ENCODE data around the gene NOX1. TPM values are rescaled to one million over a fixed set of nuclear protein-coding genes. Genes with fewer than 3 reads are reported as not detected.

Gene NOX1
- not detected for total RNA-seq

DNA sequence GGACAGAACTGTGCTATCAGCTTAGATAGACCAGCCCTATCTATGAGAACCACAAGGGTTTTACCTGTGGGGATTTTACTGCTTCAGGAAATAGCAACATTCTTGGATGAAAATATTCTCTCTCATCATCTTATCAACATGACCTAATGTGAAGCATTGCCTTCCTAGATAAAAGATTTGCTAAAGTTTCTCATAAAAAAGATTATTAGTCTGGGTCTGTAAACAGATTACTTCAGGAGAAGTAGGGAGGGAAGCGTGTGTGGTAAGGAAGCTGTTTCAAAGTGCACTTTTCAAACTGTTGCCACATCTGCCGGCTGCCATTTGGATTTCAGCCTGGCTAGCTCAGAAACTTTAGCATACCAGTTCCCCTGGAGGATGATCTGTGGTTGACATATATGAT, at the start of gene NOX1:
NOX1 (minus strand) TSS at position 35 of the 400 bp plus-strand sequence. CDS start 220 bp downstream, outside the sequence.

DNA sequence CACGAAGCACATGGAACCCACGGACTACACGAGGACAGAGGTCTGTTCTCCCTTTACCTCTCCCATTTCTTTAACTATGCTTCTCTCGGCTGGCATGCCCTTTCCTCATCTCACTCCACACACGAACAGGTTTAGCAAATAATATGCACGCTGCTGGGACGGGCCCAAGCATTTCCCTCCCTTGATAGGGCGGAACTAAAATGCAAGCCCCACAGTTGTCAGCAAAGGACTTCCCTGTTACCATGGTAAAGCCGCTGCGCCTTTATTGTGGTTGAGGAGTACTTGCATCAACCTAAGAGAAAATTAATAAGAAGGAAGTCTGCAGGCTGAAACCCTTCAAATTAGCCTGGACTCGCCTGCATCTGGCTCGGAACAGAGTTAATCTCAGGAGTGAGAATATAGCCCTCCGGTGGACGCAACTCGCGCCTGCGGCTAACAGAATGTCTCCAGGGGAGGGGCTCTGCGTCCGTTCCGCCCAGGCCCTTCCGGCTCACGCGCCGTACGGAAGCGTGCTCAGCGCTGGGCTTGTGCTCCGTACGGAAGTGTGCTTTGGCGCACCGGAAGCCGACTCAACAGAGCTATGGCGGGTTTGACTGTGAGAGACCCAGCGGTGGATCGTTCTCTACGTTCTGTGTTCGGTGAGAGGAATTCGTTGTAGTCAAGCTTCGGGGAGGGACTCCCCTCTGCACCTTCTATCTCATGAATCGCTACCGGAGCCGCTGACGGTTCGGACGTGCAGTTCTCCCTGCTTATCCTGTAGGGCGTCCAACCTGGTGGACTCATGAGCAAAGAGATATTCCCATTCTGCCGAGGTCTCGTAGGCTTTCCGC, 54.1 kb downstream of the NOX1 start, which contains the start of gene CSTF2:
CSTF2 (plus strand) TSS at position 555 of the 830 bp plus-strand sequence; CDS start at position 581, 26 bp downstream.

Small RNA genes lying within 50 kb of the gene (small RNA-seq; reads per million reads assigned to genes)
- gene RF00411 (ENCODE audit: low replicate concordance), result 0.21 reads per million

Other genes starting within 250 kb of the NOX1 start
- 31.6 TPM for gene TSPAN6, start 237.6 kb downstream of the NOX1 start, total RNA-seq
- 0.31 TPM for gene SRPX2, start 230.2 kb downstream of the NOX1 start, total RNA-seq
- gene SYTL4, start 142.2 kb downstream of the NOX1 start, total RNA-seq, result 1.3 TPM
- gene CSTF2, start 54.0 kb downstream of the NOX1 start, total RNA-seq, result 18.8 TPM
- not detected for gene XKRX, start 54.6 kb upstream of the NOX1 start, total RNA-seq
- not detected for gene ARL13A, start 95.3 kb upstream of the NOX1 start, total RNA-seq
- gene TRMT2B, start 177.8 kb upstream of the NOX1 start, total RNA-seq, result 9.7 TPM
- 67.3 TPM for gene TMEM35A, start 204.5 kb upstream of the NOX1 start, total RNA-seq
- 13.5 TPM for gene CENPI, start 223.8 kb upstream of the NOX1 start, total RNA-seq